Naive thymus-derived CD4-positive, alpha-beta T cell (primary cell): ENCODE measurements around the gene ETS1. TPM values are rescaled to one million over a fixed set of nuclear protein-coding genes. Genes with fewer than 3 reads are reported as not detected.
A peak's percentile ranks its signal among the peaks of the same experiment; 100 is the strongest.

Experiments used
- ATAC-seq: fragments of 150-1000 bp; cut with Tn5 transposase; 2 replicates; pipeline ENCODE4 v1.10.0; 2021; ENCODE audit warnings: mild to moderate bottlenecking, moderate library complexity
- CTCF ChIA-PET: fragments of 350-600 bp; sonication (Branson Sonifier 250); formaldehyde crosslinking; loops from one replicate; lab custom pipeline; 2021; ENCODE audit warnings: antibody characterized with exemption; lab: Charles Lee
- POLR2A ChIA-PET: fragments of 350-600 bp; sonication (Branson Sonifier 250); formaldehyde crosslinking; loops from one replicate; lab custom pipeline; 2021; ENCODE audit warnings: antibody characterized with exemption, inconsistent platforms; lab: Charles Lee
- DNase-seq, 9 donors: peaks; one replicate each; pipeline versions ENCODE4 v3.0.0 to v3.0.0-alpha.2; 2020 to 2022; ENCODE audit warnings: mixed read lengths in 1 of 9
- H3K27ac ChIP-seq: one replicate; pipeline ENCODE4 v1.7.0; 2013; ENCODE audit warnings: mild to moderate bottlenecking, low read depth, low read length, moderate library complexity
- H3K27me3 ChIP-seq, 2 donors: one replicate each; pipeline ENCODE4 v1.7.0; 2013; ENCODE audit warnings: low read length in 2 of 2, mild to moderate bottlenecking in 2 of 2, moderate library complexity in 2 of 2; ENCODE audit not compliant: control insufficient read depth in 2 of 2, insufficient read depth in 2 of 2
- H3K36me3 ChIP-seq, 3 experiments: 1 replicate in 2 of 3; 2 replicates in 1 of 3; pipeline ENCODE4 v1.7.0; 2013; ENCODE audit warnings: low read length in 3 of 3, mild to moderate bottlenecking in 3 of 3, moderate library complexity in 1 of 3; ENCODE audit not compliant: insufficient read depth in 3 of 3, control insufficient read depth in 2 of 3
- H3K4me1 ChIP-seq, 2 donors: one replicate each; pipeline ENCODE4 v1.7.0; 2013; ENCODE audit warnings: low read length in 2 of 2, mild to moderate bottlenecking in 2 of 2, moderate library complexity in 1 of 2; ENCODE audit not compliant: control insufficient read depth in 2 of 2, insufficient read depth in 2 of 2
- H3K4me3 ChIP-seq: 2 replicates; pipeline ENCODE4 v1.7.0; 2013; ENCODE audit warnings: mild to moderate bottlenecking, low read length
- H3K9me3 ChIP-seq, 3 experiments: 1 replicate in 2 of 3; 2 replicates in 1 of 3; pipeline ENCODE4 v1.7.0; 2013; ENCODE audit warnings: low read length in 3 of 3; ENCODE audit not compliant: control insufficient read depth in 2 of 3
- H3K27ac Mint-ChIP-seq, 9 donors: one replicate each; pipeline ENCODE4 v1.8.0; 2020 to 2022; ENCODE audit warnings: mixed read lengths in 9 of 9, mild to moderate bottlenecking in 8 of 9, moderate library complexity in 5 of 9, inconsistent platforms in 2 of 9
- H3K27me3 Mint-ChIP-seq, 5 donors: one replicate each; pipeline ENCODE4 v1.8.0; 2021 to 2022; ENCODE audit warnings: mixed read lengths in 5 of 5, mild to moderate bottlenecking in 1 of 5
- H3K36me3 Mint-ChIP-seq, 5 donors: one replicate each; pipeline ENCODE4 v1.8.0; 2020 to 2022; ENCODE audit warnings: mixed read lengths in 5 of 5, mild to moderate bottlenecking in 3 of 5, inconsistent platforms in 1 of 5
- H3K4me1 Mint-ChIP-seq, 7 donors: one replicate each; pipeline ENCODE4 v1.8.0; 2020 to 2022; ENCODE audit warnings: mixed read lengths in 7 of 7, mild to moderate bottlenecking in 3 of 7, inconsistent platforms in 1 of 7
- H3K4me3 Mint-ChIP-seq, 10 donors: one replicate each; pipeline ENCODE4 v1.8.0; 2020 to 2022; ENCODE audit warnings: mild to moderate bottlenecking in 10 of 10, mixed read lengths in 10 of 10, moderate library complexity in 6 of 10, inconsistent platforms in 2 of 10
- H3K9me3 Mint-ChIP-seq, 11 donors: one replicate each; pipeline ENCODE4 v1.8.0; 2020 to 2022; ENCODE audit warnings: mixed read lengths in 11 of 11, mild to moderate bottlenecking in 4 of 11, inconsistent platforms in 1 of 11, moderate library complexity in 1 of 11
- intact Hi-C, 2 donors: fragments of 100-400 bp; cut with micrococcal nuclease; formaldehyde crosslinking; loops; one replicate each; pipeline ENCODE4 v1.15.1; 2023
- polyA plus RNA-seq, 2 donors: library from polyadenylated mRNA; unstranded; fragments of 300-500 nt; fragmentation: Illumina TruSeq; gene quantifications; one replicate each; pipeline ENCODE4 v1.2.3, GENCODE V29; 2021
- total RNA-seq, 6 experiments: library from RNA in 5 of 6; stranded (reverse) in 5 of 6; gene quantifications; 1 replicate in 5 of 6; 2 replicates in 1 of 6; pipeline ENCODE4 v1.2.3 and lab custom pipeline; 2021 to 2026

The ETS1 gene
- total and polyA plus RNA-seq, 7 experiments from 2014 or later: 514 to 871 (median 676) TPM

GRCh38 chr11:128471138-128471661 lies 116.2 kb downstream of the ETS1 start:
- Histone ChIP-seq H3K36me3 (peaks cover 37 to 70% (median 49%) of the 10 kb centered on the region in 3 experiments), H3K4me1 (peaks cover 99 to 100% of the 10 kb centered on the region in 2 donors), H3K4me3 (peak overlapping the region; percentile 63), H3K27me3 (no peaks in the 10 kb centered on the region), H3K27ac (peak overlapping the region; percentile 97), H3K9me3 (no peaks in the 10 kb centered on the region)
- Mint-ChIP-seq H3K27me3 (no peaks in the 10 kb centered on the region), H3K4me1 (peaks cover 76 to 100% (median 98%) of the 10 kb centered on the region in 7 donors), H3K36me3 (peaks cover 27 to 89% (median 82%) of the 10 kb centered on the region in 5 donors), H3K27ac (peak overlapping the region; percentile 92 to 100 (median 98)), H3K9me3 (peaks cover 0 to 1% (median 0%) of the 10 kb centered on the region in 11 donors), H3K4me3 (peak overlapping the region; percentile 73 to 99 (median 84))
- ChIA-PET CTCF (interaction anchor here (0.9 to 4.0 kb wide), 11 partner anchors 14 to 182 kb away, joined by 3 to 15 read pairs (median 6); no protein-coding TSS in a partner anchor), POLR2A (interaction anchor here (0.7 to 23.5 kb wide), 20 partner anchors 8 to 256 kb away, joined by 3 to 560 read pairs (median 6); no protein-coding TSS in a partner anchor)
- DNase-seq: peak in 6 of 9 donors; percentile 66 to 75 (median 68)
- intact Hi-C loops: loop anchor here (1.0 to 10.0 kb wide), 8 partner anchors 8 to 436 kb away; no protein-coding TSS in a partner anchor
- peak; percentile 56 for ATAC-seq

DNA sequence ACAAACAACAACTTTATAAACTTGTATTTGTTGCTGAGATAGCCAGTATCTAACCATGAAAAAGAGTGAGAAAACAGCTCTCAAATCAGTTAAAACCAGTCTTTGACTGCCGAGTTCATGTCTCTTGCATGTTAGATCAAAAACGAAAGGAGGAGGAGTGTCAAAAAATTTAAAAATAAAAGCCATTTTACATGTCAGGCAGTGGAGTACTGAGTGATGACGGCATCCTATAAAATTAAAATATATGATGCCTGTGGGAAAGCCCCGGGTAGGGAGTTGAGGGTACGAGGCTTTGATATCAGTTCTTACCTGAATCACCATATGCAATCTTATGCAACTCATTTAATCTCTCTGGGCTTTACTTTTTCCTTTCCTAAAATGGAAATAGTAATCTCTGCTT lies 117.3 kb downstream of the ETS1 start:
- H3K36me3 ChIP-seq: peaks cover 43 to 73% (median 45%) of the 10 kb centered on the region in 3 experiments
- POLR2A ChIA-PET: interaction anchor here (1.2 to 23.5 kb wide), 10 partner anchors 10 to 226 kb away, joined by 3 to 560 read pairs (median 22); no protein-coding TSS in a partner anchor
- peaks cover 99 to 100% of the 10 kb centered on the region in 2 donors for H3K4me1 ChIP-seq
- peak overlapping the region; percentile 88 to 100 (median 98) for H3K27ac Mint-ChIP-seq
- H3K27me3 Mint-ChIP-seq: no peaks in the 10 kb centered on the region
- peak overlapping the region; percentile 97 for H3K27ac ChIP-seq
- H3K4me3 Mint-ChIP-seq: peak overlapping the region; percentile 73 to 99 (median 79)
- peak in 6 of 9 donors; percentile 75 to 91 (median 82) for DNase-seq
- intact Hi-C loops: loop anchor here (1.0 to 10.0 kb wide), 4 partner anchors 180 to 435 kb away; no protein-coding TSS in a partner anchor
- H3K4me1 Mint-ChIP-seq: peaks cover 77 to 100% (median 100%) of the 10 kb centered on the region in 7 donors
- H3K36me3 Mint-ChIP-seq: peaks cover 33 to 91% (median 82%) of the 10 kb centered on the region in 5 donors
- H3K4me3 ChIP-seq: peak overlapping the region; percentile 25
- no peaks in the 10 kb centered on the region for H3K9me3 ChIP-seq
- CTCF ChIA-PET: interaction anchor here (2.9 to 3.2 kb wide), 2 partner anchors 48 to 159 kb away, joined by 8 to 11 read pairs; no protein-coding TSS in a partner anchor
- peaks cover 0 to 1% (median 0%) of the 10 kb centered on the region in 11 donors for H3K9me3 Mint-ChIP-seq
- peak; percentile 66 for ATAC-seq
- H3K27me3 ChIP-seq: no peaks in the 10 kb centered on the region

DNA sequence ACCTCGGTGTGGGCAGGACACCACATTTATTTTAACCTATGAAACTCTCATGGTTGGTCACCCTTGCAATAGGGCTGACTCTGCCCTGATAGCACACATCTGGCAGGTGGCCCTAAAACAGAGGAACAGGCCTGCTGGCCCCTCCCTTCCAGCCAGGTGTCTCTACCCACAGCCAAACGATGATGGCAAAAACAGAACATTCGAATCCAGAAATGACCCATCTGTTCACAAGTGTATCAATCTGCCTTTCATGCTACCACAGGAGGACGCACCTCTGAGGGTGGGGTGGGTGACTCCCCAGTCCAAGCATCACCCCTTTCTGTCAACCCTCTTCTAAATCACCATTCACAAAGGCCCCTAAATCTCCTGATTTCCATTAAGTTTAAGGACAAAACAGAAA lies 118.1 kb downstream of the ETS1 start:
- intact Hi-C loops: loop anchor here (2.0 kb wide), 3 partner anchors 14 to 274 kb away; no protein-coding TSS in a partner anchor
- no peak for ATAC-seq
- peak overlapping the region; percentile 25 for H3K4me3 ChIP-seq
- H3K4me1 ChIP-seq: peaks cover 99 to 100% of the 10 kb centered on the region in 2 donors
- POLR2A ChIA-PET: interaction anchor here (0.7 to 23.5 kb wide), 11 partner anchors 10 to 186 kb away, joined by 3 to 560 read pairs (median 22); no protein-coding TSS in a partner anchor
- CTCF ChIA-PET: interaction anchor here (0.5 to 3.2 kb wide), 7 partner anchors 11 to 162 kb away, joined by 3 to 13 read pairs (median 6); no protein-coding TSS in a partner anchor
- no peaks in the 10 kb centered on the region for H3K9me3 ChIP-seq
- no peaks in the 10 kb centered on the region for H3K27me3 Mint-ChIP-seq
- H3K4me3 Mint-ChIP-seq: peak overlapping the region; percentile 73 to 99 (median 79)
- H3K4me1 Mint-ChIP-seq: peaks cover 77 to 100% (median 100%) of the 10 kb centered on the region in 7 donors
- peak overlapping the region; percentile 97 for H3K27ac ChIP-seq
- peaks cover 38 to 91% (median 80%) of the 10 kb centered on the region in 5 donors for H3K36me3 Mint-ChIP-seq
- H3K36me3 ChIP-seq: peaks cover 44 to 68% (median 46%) of the 10 kb centered on the region in 3 experiments
- no peak for DNase-seq
- peak overlapping the region; percentile 88 to 100 (median 98) for H3K27ac Mint-ChIP-seq
- H3K27me3 ChIP-seq: no peaks in the 10 kb centered on the region
- peaks cover 0 to 1% (median 0%) of the 10 kb centered on the region in 11 donors for H3K9me3 Mint-ChIP-seq

- Histone ChIP-seq H3K9me3 (no peaks in the 10 kb centered on the region), H3K27ac (peak overlapping the region; percentile 97), H3K4me1 (peaks cover 99 to 100% of the 10 kb centered on the region in 2 donors), H3K36me3 (peaks cover 44 to 64% (median 48%) of the 10 kb centered on the region in 3 experiments), H3K4me3 (peak overlapping the region; percentile 25), H3K27me3 (no peaks in the 10 kb centered on the region)
- peaks cover 79 to 100% (median 100%) of the 10 kb centered on the region in 7 donors for H3K4me1 Mint-ChIP-seq
- H3K9me3 Mint-ChIP-seq: no peaks in the 10 kb centered on the region
- no peaks in the 10 kb centered on the region for H3K27me3 Mint-ChIP-seq
- peak overlapping the region; percentile 73 to 99 (median 80) for H3K4me3 Mint-ChIP-seq
- peaks cover 44 to 93% (median 80%) of the 10 kb centered on the region in 5 donors for H3K36me3 Mint-ChIP-seq
- intact Hi-C loops: loop anchor here (2.0 kb wide), 3 partner anchors 15 to 273 kb away; no protein-coding TSS in a partner anchor
- no peak for ATAC-seq
- H3K27ac Mint-ChIP-seq: peak overlapping the region; percentile 88 to 100 (median 98)
- no peak for DNase-seq
- ChIA-PET CTCF (interaction anchor here (0.6 to 2.9 kb wide), 13 partner anchors 8 to 179 kb away, joined by 3 to 13 read pairs (median 4); no protein-coding TSS in a partner anchor), POLR2A (interaction anchor here (0.6 to 23.5 kb wide), 17 partner anchors 8 to 172 kb away, joined by 3 to 560 read pairs (median 9); no protein-coding TSS in a partner anchor)
Measured at GRCh38 chr11:128468111-128468510, 119.2 kb downstream of the ETS1 start.

- H3K9me3 ChIP-seq: no peaks in the 10 kb centered on the region
- Mint-ChIP-seq H3K36me3 (peaks cover 45 to 93% (median 81%) of the 10 kb centered on the region in 5 donors), H3K27me3 (no peaks in the 10 kb centered on the region), H3K9me3 (no peaks in the 10 kb centered on the region), H3K4me3 (peak overlapping the region; percentile 73 to 99 (median 80)), H3K27ac (peak overlapping the region; percentile 88 to 100 (median 98)), H3K4me1 (peaks cover 81 to 100% (median 100%) of the 10 kb centered on the region in 7 donors)
- peak overlapping the region; percentile 97 for H3K27ac ChIP-seq
- peaks cover 99 to 100% of the 10 kb centered on the region in 2 donors for H3K4me1 ChIP-seq
- ATAC-seq (peak; percentile 26), DNase-seq (peak in 2 of 9 donors; percentile 46 to 80)
- peaks cover 44 to 65% (median 48%) of the 10 kb centered on the region in 3 experiments for H3K36me3 ChIP-seq
- peak overlapping the region; percentile 25 for H3K4me3 ChIP-seq
- ChIA-PET POLR2A (interaction anchor here (0.6 to 23.5 kb wide), 19 partner anchors 8 to 172 kb away, joined by 3 to 560 read pairs (median 7); no protein-coding TSS in a partner anchor), CTCF (interaction anchor here (0.6 to 2.9 kb wide), 13 partner anchors 8 to 178 kb away, joined by 3 to 13 read pairs (median 4); no protein-coding TSS in a partner anchor)
- intact Hi-C loops: loop anchor here (1.0 to 2.0 kb wide), 5 partner anchors 9 to 273 kb away; no protein-coding TSS in a partner anchor
- no peaks in the 10 kb centered on the region for H3K27me3 ChIP-seq
Measured at GRCh38 chr11:128467610-128468041, 119.7 kb downstream of the ETS1 start.
